Motor neuron (in vitro differentiated cells): Measurements from ENCODE around the gene CAMKMT. TPM values are rescaled to one million over a fixed set of nuclear protein-coding genes. Genes with fewer than 3 reads are reported as not detected.

Experiments
- ATAC-seq, 8 experiments: fragments of 200-7000 bp; cut with Tn5 transposase; replicated peaks in 6 of 8; 2 replicates each; pipeline ENCODE4 v1.8.0; 2021; ENCODE audit warnings: mild to moderate bottlenecking in 8 of 8, moderate library complexity in 8 of 8
- H3K27ac ChIP-seq, 2 donors: fragments of 250-450 bp; sonication (Bioruptor Pico); 2 replicates each; pipeline ENCODE4 v1.9.0; 2021; ENCODE audit warnings: antibody characterized with exemption in 2 of 2, mild to moderate bottlenecking in 2 of 2, moderate library complexity in 1 of 2
- H3K4me1 ChIP-seq, 2 donors: fragments of 250-450 bp; sonication (Bioruptor Pico); replicated peaks in 1 of 2; 2 replicates each; pipeline ENCODE4 v1.6.1; 2021; ENCODE audit warnings: antibody characterized with exemption in 2 of 2, mild to moderate bottlenecking in 2 of 2, moderate library complexity in 1 of 2
- H3K4me3 ChIP-seq, 5 donors: fragments of 250-450 bp; sonication (Bioruptor Pico); 2 replicates each; pipeline ENCODE4 v1.9.0; 2021; ENCODE audit warnings: antibody characterized with exemption in 5 of 5, mild to moderate bottlenecking in 5 of 5, moderate library complexity in 4 of 5
- WGBS, 10 experiments: fragments of 450-650 bp; shearing (Covaris generic); methylation state at CpG; one replicate each; pipeline ENCODE4 v1.0.0; 2022; 5-methylcytosine and 5-hydroxymethylcytosine counted together
- in situ Hi-C, 9 experiments: fragments of 400-800 bp; cut with MboI; loops; one replicate each; pipeline ENCODE4 v1.15.0; 2021; ENCODE audit warnings: low sequenced_read_pairs in 9 of 9, low pct_unique_long_range_greater_than_20kb in 2 of 9; ENCODE audit not compliant: unreplicated experiment in 9 of 9
- total RNA-seq, 8 experiments: library from RNA; unstranded; fragments of 300-600 nt; gene quantifications; 2 replicates each; pipeline versions ENCODE4 v1.2.3 to v1.2.4, GENCODE V29; 2022

CAMKMT gene
- total RNA-seq, 8 experiments from 2014 or later: 3.6 to 15.7 (median 6.1) TPM

DNA sequence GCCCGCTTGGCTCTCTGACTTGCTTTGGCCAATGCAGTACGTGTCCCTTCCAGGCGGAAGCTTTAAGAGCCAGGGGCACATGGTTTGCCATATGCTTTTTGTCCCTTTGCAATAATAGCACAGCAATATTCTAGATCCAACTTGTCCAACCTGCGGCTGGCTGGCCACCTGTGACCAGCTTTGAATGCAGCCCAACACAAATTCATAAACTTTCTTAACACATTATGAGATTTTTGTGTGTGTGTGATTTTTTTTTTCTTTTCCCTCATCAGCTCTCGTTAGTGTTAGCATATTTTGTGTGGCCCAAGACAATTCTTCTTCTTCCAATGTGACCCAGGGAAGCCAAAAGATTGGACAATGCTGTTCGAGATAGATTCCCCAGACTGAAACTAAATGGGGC lies 460.4 kb downstream of the CAMKMT start:
- in situ Hi-C loops: no loop called here
- Histone ChIP-seq H3K4me1 (no peaks in the 10 kb centered on the region), H3K4me3 (no peak overlapping the region), H3K27ac (no peak overlapping the region)
- WGBS, 10 experiments: 30 to 85% (median 67%) methylated on average over 2 to 6 of the region's 6 CpGs; no CpG with 5 or more reads in 1 of the 10 experiments
- no peak for ATAC-seq

Other genes with a start within 250 kb of the CAMKMT start
- 10 to 100 TPM; 22.1 to 48.9 (median 30.9) TPM for gene PPM1B, start 193.1 kb upstream of the CAMKMT start, total RNA-seq
- 1 to 10 TPM in 6 of 8 experiments, under 1 TPM in 2; 0.50 to 2.7 (median 1.7) TPM for gene SLC3A1, start 86.5 kb upstream of the CAMKMT start, total RNA-seq
- 100 to 1,000 TPM in 4 of 8 experiments, 10 to 100 TPM in 4; 49.6 to 168 (median 101) TPM for gene PREPL, start 453 bp upstream of the CAMKMT start, total RNA-seq